PC-3 (cell line): ENCODE measurements around the gene ZDHHC23. TPM values are rescaled to one million over a fixed set of nuclear protein-coding genes. Genes with fewer than 3 reads are reported as not detected.
A peak's percentile ranks its signal among the peaks of the same experiment; 100 is the strongest.

Experiments
- ATAC-seq: fragments of 200-7000 bp; cut with Tn5 transposase; 2 replicates; pipeline ENCODE4 v1.9.1; 2020; ENCODE audit warnings: mild to moderate bottlenecking, moderate library complexity
- Bru-seq: library from RNA; stranded (reverse); fragments of 400-500 nt; gene quantifications from one replicate; lab custom pipeline; 2021; lab: Mats Ljungman, UMichigan
- BruChase-seq, 2 experiments: library from RNA; stranded (reverse); fragments of 400-500 nt; gene quantifications; one replicate each; lab custom pipeline; 2021; lab: Mats Ljungman, UMichigan
- BruUV-seq: library from RNA; stranded (reverse); fragments of 400-500 nt; replicated peaks from 2 replicates; lab custom pipeline; 2021; lab: Mats Ljungman, UMichigan
- CTCF ChIA-PET: fragments of 300-600 bp; sonication (Branson Sonifier 250); formaldehyde crosslinking; loops from one replicate; lab custom pipeline; 2022; ENCODE audit warnings: antibody characterized with exemption; lab: Charles Lee
- POLR2A ChIA-PET: fragments of 300-600 bp; sonication (Branson Sonifier 250); formaldehyde crosslinking; loops from one replicate; lab custom pipeline; 2022; ENCODE audit warnings: antibody characterized with exemption; ENCODE audit not compliant: unreplicated experiment; lab: Charles Lee
- DNase-seq: peaks from one replicate; pipeline ENCODE4 v3.0.0-alpha.2; 2015
- H2AFZ ChIP-seq: fragments of 300-600 bp; sonication (generic); 2 replicates; pipeline ENCODE4 v1.6.0; 2016; ENCODE audit warnings: antibody characterized with exemption, low read length
- H3F3A ChIP-seq: fragments of 300-600 bp; sonication (generic); one replicate; pipeline ENCODE4 v1.6.0; 2017; ENCODE audit warnings: antibody characterized with exemption, low read length, control low read depth, mild to moderate bottlenecking; ENCODE audit not compliant: unreplicated experiment
- H3K27ac ChIP-seq: fragments of 300-600 bp; sonication (generic); 2 replicates; pipeline ENCODE4 v1.5.1; 2016; ENCODE audit warnings: mild to moderate bottlenecking, low read length
- H3K27me3 ChIP-seq: fragments of 300-600 bp; sonication (generic); 2 replicates; pipeline ENCODE4 v1.6.1; 2016; ENCODE audit warnings: low read length, mixed read lengths
- H3K36me3 ChIP-seq: fragments of 300-600 bp; sonication (generic); 2 replicates; pipeline ENCODE4 v1.6.1; 2016; ENCODE audit warnings: low read depth, mixed run types, low read length, mixed read lengths
- H3K4me1 ChIP-seq: fragments of 300-600 bp; sonication (generic); 2 replicates; pipeline ENCODE4 v1.5.1; 2016; ENCODE audit warnings: low read length; ENCODE audit not compliant: insufficient read depth
- H3K4me2 ChIP-seq: fragments of 300-600 bp; sonication (generic); 2 replicates; pipeline ENCODE4 v1.6.0; 2016; ENCODE audit warnings: low read length
- H3K4me3 ChIP-seq: fragments of 300-600 bp; sonication (generic); 2 replicates; pipeline ENCODE4 v1.5.1; 2016; ENCODE audit warnings: mild to moderate bottlenecking, low read length, mixed read lengths
- H3K79me2 ChIP-seq: fragments of 300-600 bp; sonication (generic); 2 replicates; pipeline ENCODE4 v1.6.1; 2017; ENCODE audit warnings: low read length, mixed read lengths
- H3K9ac ChIP-seq: fragments of 300-600 bp; sonication (generic); 2 replicates; pipeline ENCODE4 v1.6.0; 2016; ENCODE audit warnings: mild to moderate bottlenecking, low read length
- H3K9me2 ChIP-seq: fragments of 300-600 bp; sonication (generic); replicated peaks from 2 replicates; pipeline ENCODE4 v1.6.1; 2016; ENCODE audit warnings: mixed run types, low read length, mixed read lengths
- H3K9me3 ChIP-seq: fragments of 300-600 bp; sonication (generic); 2 replicates; pipeline ENCODE4 v1.6.1; 2016; ENCODE audit warnings: low read length, mixed read lengths
- H4K20me1 ChIP-seq: fragments of 300-600 bp; sonication (generic); 2 replicates; pipeline ENCODE4 v1.6.1; 2016; ENCODE audit warnings: low read length, mixed read lengths
- CTCF ChIP-seq: fragments of 300-600 bp; sonication (generic); conservative IDR thresholded peaks from 2 replicates; pipeline ENCODE4 v1.5.1; 2017; ENCODE audit warnings: antibody characterized with exemption, low read depth, mild to moderate bottlenecking, low read length
- EZH2 ChIP-seq: fragments of 300-600 bp; sonication (generic); IDR thresholded peaks from one replicate; pipeline ENCODE4 v1.6.1; 2017; ENCODE audit warnings: antibody characterized with exemption, mild to moderate bottlenecking, low read length; ENCODE audit not compliant: unreplicated experiment
- EZH2phosphoT487 ChIP-seq: fragments of 300-600 bp; sonication (generic); IDR thresholded peaks from 2 replicates; pipeline ENCODE4 v1.6.1; 2018; ENCODE audit warnings: mild to moderate bottlenecking, antibody characterized with exemption, low read length, borderline replicate concordance
- intact Hi-C: fragments of 100-400 bp; cut with micrococcal nuclease; formaldehyde crosslinking; loops from 2 replicates; pipeline ENCODE4 v1.9.0; 2023
- long read RNA-seq: library from polyadenylated mRNA; unstranded; transcript quantifications from one replicate; pipeline ENCODE4 v2.0.0, GENCODE V29; 2021; ENCODE audit not compliant: unreplicated experiment
- total RNA-seq: library from RNA; depleted of rRNA; stranded (reverse); fragments of >200 nt; gene quantifications from 2 replicates; pipeline ENCODE4 v1.2.3, GENCODE V29; 2014; rRNA removed

ZDHHC23 gene
- total RNA-seq (7.1 and 8.3 TPM in 2 replicates), Bru-seq, nascent RNA (percentile 52 among the genes with signal in this experiment), BruChase-seq, experiment 1, labeled RNA remaining after a 6-hour chase (percentile 69 among the genes with signal in this experiment), BruChase-seq, experiment 2, labeled RNA remaining after a 2-hour chase (percentile 55 among the genes with signal in this experiment)
- long read RNA-seq, partial matches to known transcripts = 10 of 13 reads
- long read RNA-seq, other reads (novel, unspliced or antisense) = 2 of 13 reads

- intact Hi-C loops = loop anchor here (5.0 kb wide), 1 partner anchor 110 kb away; the partner anchor contains the start of genes CCDC191 and QTRT2
Measured at GRCh38 chr3:113947372-113948014, at the start of gene ZDHHC23. ZDHHC23 (plus strand) TSS chr3:113948013; CDS start chr3:113948803, 790 bp downstream.

GRCh38 chr3:113898892-113899291 is 48.9 kb upstream of the ZDHHC23 start:
- Histone ChIP-seq H3K4me1 (peaks cover 10% of the 10 kb centered on the region; the same call in 1 of the 2 replicates), H3K79me2 (no peaks in the 10 kb centered on the region), H3K27me3 (no peaks in the 10 kb centered on the region), H3F3A (no peaks in the 10 kb centered on the region), H2AFZ (no peak overlapping the region), H3K9me3 (no peaks in the 10 kb centered on the region), H3K4me3 (no peak overlapping the region), H3K9ac (no peak overlapping the region), H3K36me3 (no peaks in the 10 kb centered on the region), H3K4me2 (no peak overlapping the region), H3K9me2 (no peaks in the 10 kb centered on the region), H3K27ac (no peak overlapping the region), H4K20me1 (no peaks in the 10 kb centered on the region)
- TF ChIP-seq EZH2 (no peak), CTCF (no peak), EZH2phosphoT487 (no peak)
- DNase-seq (no peak), ATAC-seq (no peak)
- CTCF ChIA-PET = no interaction called here
- intact Hi-C loops = no loop called here
- BruUV-seq = no TSS peak
- POLR2A ChIA-PET = no interaction called here

More at GRCh38 chr3:113947372-113948014, at the start of gene ZDHHC23:
- Histone ChIP-seq H3K9me2 (no peaks in the 10 kb centered on the region), H3K4me1 (peaks cover 17% of the 10 kb centered on the region), H2AFZ (peak within 1 kb of the TSS; percentile 99), H3K27ac (no peak within 1 kb of the TSS), H3K79me2 (no peaks in the 10 kb centered on the region), H3K27me3 (no peaks in the 10 kb centered on the region), H3K9me3 (no peaks in the 10 kb centered on the region), H3K4me2 (peak within 1 kb of the TSS; percentile 94), H3K36me3 (no peaks in the 10 kb centered on the region), H3K9ac (peak within 1 kb of the TSS; percentile 27), H3K4me3 (peak within 1 kb of the TSS; percentile 73), H4K20me1 (no peaks in the 10 kb centered on the region), H3F3A (no peaks in the 10 kb centered on the region)
- no peak for TF ChIP-seq EZH2
- no peak for TF ChIP-seq EZH2phosphoT487
- TF ChIP-seq CTCF = no peak
- POLR2A ChIA-PET = no interaction called here
- DNase-seq (peak; percentile 80), ATAC-seq (peak; percentile 76)
- BruUV-seq = no TSS peak
- CTCF ChIA-PET = no interaction called here
